Stimulated activated CD8-positive, alpha-beta memory T cell treated with anti-CD3 and anti-CD28 coated beads, Interleukin-7, amount 100 ng/mL, for 48 hours (primary cell): Measurements from ENCODE around the gene CMTM5.
"Not testable (repeated sequence)": the region's sequence is repeated elsewhere in the genome, so short reads cannot be mapped to it uniquely, and the experiment has no call there.

Experiments used
- DNase-seq, 2 donors: peaks; one replicate each; pipeline ENCODE4 v3.0.0-alpha.2; 2020; ENCODE audit warnings: low read depth in 1 of 2; ENCODE audit errors: extremely low read depth in 1 of 2

The CMTM5 gene

DNA sequence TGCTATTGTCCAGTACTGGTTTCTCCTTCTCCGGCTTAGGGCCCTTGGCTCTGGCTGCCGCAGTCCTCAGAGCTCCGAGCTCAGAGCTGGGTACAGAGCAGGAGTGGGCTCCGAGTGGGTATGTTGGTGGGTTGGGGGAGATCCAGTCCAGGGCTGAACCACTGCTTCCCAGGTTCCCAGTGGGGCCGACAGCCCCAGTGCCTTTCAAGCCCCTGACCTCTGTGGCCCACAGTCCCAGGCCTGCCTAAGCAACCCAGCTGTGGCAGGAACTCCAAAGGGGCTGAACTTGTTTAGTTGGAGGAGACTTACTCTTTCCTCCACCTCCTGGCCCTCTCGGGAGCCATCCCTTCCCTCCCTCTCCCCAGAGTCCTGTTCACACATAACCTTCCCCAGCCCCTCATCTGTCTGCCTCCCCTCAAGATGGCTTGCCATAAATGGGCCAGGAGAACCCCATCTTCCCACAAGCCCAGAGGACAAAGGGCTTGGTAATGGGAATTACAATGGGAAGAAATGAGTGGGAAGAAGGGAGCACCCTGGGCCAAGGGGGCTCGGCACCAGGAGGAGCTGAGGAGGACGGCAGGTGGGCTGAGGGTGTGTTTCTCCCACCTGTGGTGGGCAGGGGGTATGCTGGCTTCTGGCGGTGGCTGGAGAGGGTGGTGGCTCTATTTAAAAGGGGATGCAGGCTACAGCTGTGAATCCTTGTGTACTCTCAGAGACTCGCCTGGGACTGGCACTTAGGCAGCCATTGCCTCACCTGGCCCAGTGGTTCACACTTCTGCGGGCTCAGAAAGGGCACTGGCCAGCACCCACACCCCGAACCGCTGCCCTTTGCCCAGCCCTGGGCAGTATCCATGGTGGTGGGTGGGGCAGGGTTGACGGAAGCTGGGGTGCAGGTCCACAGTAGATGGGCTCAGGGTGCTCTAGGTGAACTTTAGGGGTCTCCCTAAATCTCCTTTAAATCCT is 35.0 kb downstream of the CMTM5 start:
- DNase-seq: no peak

DNA sequence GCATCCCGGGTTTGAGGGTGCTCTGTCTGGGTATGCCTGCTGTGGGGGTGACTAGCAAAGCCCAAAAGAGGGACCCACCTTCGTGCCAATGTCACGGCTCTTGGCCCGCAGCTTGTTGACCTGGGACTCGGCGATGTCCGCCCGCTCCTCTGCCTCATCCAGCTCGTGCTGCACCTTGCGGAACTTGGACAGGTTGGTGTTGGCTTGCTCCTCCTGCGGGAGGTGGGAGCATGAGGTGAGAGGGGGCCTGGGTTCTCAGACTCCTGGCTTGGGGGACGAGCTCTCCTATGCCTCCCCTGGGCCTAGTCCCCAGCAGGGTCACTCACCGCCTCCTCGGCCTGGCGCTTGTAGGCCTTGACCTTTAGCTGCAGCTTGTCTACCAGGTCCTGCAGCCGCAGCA is 36.8 kb downstream of the CMTM5 start:
- DNase-seq: no peak

DNA sequence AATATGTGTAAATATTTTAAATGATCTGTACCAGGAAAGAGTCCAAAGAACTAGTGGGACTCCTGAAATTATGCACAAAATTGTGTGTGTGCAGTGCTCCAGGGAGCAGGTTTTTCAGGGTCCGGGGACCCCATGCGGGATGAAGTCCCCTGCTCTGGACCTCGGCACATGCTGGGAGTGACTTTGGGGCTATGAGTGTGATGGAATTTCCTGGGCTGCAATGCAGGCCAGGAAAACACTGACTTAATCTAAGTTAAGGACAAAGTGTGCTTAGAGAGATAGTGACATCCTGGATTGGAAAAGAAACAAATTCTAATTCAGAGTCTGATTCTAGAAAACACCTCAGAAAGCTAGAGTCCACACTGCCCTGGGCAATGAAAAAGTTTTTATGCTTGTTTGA is 37.4 kb downstream of the CMTM5 start:
- no peak for DNase-seq

DNA sequence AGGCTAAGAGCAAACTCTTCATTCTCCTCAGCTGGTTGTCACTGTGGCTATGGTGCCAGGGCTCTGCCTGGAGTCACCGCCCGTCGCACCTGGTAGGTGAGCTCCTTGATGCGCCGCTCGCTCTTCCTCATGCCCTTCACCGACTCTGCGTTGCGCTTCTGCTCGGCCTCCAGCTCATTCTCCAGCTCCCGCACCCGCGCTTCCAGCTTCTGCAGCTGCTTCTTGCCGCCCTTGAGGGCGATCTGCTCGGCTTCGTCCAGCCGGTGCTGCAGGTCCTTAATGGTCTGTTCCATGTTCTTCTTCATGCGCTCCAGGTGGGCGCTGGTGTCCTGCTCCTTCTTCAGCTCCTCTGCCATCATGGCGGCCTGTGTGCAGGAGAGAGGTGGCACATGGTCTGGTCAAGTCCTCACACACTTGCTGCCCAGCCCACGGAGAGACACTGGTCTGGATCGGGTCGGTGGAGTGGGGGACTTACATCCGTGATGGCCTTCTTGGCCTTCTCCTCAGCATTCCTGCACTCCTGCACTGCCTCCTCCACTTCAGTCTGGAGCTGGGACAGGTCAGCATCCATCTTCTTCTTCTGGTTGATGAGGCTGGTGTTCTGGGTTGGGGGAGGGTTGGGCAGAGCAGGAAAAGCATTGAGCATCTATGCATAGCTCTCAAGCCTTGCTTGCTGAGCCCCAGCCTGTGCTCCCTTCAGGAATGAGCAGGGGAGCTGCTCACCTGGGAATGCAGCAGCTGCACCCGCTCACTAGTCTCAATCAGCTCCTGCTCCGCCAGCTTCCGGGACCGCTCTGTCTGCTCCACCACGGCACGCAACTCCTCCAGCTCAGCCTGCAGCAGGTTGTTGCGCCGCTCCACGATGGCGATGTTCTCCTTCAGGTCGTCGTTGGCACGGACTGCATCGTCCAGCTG is 38.3 kb downstream of the CMTM5 start:
- no peak for DNase-seq

DNA sequence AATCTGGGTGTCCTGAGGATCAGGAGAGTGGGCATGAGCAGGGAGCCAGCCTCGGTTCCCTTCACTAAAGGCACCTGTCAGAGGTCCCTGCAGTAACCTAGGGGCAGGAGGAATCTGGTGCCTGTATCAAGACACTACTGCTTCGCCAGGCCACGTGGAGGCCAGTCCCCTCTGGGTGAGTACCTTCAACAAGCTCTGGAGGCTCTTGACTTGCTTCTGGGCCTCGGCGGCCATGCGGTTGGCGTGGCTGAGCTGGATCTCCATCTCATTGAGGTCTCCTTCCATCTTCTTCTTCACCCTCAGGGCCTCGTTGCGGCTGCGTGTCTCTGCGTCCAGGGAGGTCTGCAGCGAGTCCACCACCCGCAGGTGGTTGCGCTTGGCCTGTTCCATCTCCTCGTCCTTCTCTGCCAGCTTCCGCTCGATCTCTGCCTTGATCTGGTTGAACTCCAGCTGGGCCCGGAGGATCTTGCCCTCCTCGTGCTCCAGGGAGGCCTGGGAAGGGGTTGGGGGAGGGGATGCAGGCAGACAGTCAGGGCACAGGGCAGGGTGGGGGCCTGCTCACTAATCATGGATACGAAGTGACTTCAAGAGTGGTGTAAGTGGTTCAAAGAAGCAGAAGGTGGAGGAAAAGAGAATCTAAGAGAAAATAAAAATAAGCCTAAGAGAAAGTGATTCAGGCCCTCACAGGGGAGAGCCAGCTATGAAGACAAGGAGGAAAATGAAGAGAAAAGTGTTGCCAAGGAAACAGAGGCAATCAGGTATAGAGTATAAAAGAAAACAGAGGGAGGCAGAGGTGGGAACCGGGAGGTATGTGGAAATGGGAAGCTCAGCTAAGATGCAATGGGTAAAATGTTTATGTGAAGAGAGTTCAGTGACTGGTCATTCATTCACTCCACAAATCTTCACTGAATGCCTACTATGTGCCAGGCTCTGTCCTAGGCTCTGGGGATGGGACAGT is 39.3 kb downstream of the CMTM5 start:
- no peak for DNase-seq

DNA sequence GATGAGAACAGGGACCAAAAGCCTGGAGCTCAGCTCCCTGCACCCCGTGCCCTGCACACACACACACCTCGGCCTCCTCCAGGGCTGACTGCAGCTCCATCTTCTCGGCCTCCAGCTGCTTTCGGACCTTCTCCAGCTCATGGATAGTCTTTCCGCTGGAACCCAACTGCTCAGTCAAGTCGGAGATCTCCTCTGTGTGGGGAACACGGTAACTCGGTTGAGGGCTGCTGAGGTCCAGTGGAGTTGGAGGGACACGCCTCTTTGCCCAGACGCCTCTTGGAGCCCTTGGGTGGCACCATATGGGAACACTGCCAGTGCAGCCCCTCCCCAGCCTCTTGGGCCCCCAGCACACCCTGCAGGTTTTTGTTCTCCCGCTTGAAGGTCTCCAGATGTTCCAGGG is 40.0 kb downstream of the CMTM5 start:
- no peak for DNase-seq

DNA sequence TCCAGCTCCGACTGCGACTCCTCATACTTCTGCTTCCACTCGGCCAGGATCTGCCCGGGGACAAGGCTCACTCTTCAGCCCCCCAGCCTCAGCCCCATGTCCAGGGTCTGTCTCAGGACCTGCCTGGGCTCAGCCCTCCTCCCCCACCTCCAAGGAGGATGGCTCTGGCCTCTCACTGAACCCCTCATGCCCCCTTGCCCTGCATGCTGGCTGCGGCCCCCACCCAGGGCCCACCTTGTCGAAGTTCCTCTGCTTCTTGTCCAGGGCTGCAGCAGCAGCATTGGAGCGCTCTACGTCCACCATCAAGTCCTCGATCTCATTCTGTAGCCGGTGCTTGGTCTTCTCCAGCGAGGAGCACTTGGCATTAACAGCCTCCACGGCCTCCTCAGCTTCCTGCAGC is 40.4 kb downstream of the CMTM5 start:
- not testable (repeated sequence) for DNase-seq

DNA sequence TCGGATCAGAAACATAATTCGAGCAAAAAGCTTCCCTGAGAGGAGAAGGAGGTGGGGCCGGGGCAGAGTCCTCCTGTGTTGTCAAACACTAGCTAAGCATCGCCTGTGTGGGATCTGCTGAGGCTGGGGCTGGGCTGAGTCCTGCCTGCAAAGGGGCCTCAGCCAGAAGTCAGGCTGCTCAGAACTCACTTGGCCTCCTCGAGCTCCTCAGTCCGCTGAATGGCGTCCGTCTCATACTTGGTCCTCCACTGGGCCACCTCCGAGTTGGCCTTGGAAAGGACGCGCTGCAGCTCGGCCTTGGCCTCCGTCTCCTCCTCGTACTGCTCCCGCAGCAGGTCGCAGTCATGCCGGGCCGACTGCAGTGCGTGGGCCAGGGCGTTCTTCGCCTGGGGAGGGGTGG is 41.2 kb downstream of the CMTM5 start:
- no peak for DNase-seq

DNA sequence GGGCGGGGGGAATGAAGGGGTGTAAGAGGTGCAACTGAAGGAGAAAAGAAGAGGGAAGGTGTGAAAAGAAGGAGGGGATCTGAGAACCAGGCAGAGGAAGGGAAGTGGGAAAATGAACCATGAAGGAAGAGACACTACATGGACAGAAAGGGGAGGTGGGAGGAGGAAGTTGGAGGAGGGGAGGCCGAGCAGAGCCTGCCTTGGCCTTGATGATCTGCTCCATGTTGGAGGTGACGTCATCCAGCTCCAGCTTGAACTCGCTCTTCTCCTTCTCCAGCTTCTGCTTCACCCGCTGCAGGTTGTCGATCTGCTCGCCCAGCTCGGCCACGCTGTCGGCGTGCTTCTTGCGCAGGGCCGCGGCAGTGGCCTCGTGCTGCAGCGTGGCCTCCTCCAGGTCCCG is 42.8 kb downstream of the CMTM5 start:
- DNase-seq: not testable (repeated sequence)

DNA sequence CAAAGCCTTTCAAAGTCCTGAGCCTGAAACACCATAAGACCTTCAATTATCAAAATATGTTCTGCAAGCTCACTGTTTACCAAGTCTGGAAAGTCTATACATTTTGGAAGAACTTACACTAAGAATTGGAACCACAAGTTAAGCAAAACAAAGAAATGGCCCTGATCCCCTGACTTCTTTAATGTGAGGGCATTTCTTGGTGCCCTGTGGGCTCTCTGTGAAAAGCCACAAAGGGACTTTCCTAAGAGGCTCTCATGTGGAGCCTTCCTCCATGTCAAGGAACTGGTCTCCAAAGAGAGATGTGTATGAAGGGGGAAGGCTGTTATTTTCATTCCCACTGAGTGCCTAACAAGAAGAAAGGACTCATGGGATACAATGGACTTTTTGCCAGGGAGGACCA is 44.7 kb downstream of the CMTM5 start:
- no peak for DNase-seq

DNA sequence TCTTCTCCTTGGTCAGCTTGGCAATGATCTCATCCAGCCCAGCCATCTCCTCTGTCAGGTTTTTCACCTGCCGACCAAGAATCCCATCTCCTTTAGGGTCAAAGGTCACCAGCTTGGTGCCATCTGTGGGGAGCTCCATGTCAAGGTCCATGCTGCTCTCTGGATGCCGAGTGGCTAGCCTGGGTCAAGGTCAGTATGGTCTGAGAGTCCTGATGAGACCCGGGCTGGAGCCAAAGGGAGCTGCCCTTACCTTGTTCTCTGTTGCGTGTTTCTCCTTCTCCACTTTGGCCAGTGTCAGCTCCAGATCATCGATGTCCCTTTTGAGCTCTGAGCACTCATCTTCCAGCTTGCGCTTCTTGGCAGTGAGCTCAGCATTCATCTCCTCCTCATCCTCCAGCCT is 46.8 kb downstream of the CMTM5 start:
- DNase-seq: no peak

DNA sequence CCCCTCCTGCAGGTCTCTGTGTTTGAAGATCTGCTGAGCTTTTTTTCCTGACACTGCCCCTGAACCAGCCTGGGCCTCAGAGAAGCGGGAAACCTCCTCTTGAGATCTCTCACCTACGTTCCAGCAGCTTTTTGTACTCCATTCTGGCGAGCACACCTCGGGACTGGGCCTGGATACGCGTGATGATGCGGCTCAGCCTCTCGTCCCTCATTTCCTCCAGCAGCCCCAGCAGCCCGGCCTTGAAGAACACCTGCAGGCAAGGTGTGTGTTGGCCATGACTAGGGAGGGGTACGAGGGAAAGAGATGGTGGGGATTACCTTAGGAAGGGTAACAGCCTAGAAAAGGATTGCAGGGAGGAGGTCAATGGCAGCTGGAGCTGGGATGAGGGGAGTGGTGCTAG is 48.3 kb downstream of the CMTM5 start:
- no peak for DNase-seq

DNA sequence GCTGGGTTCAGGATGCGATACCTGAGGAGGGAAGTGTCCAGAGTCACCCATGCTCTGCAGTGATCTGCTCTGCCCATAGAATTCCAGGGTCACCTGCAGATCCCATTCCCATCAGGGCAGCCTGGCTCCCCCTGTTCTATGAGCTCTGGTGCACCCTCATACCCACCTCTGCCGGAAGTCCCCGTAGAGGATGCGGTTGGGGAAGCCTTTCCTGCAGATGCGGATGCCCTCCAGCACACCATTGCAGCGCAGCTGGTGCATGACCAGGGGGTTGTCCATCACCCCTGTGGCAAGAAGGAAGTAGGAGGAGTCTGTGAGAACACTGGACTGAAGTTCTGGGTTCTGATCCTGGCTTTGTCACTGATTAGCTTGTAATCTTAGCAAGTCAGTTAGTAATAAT is 49.0 kb downstream of the CMTM5 start:
- DNase-seq: not testable (repeated sequence)

DNA sequence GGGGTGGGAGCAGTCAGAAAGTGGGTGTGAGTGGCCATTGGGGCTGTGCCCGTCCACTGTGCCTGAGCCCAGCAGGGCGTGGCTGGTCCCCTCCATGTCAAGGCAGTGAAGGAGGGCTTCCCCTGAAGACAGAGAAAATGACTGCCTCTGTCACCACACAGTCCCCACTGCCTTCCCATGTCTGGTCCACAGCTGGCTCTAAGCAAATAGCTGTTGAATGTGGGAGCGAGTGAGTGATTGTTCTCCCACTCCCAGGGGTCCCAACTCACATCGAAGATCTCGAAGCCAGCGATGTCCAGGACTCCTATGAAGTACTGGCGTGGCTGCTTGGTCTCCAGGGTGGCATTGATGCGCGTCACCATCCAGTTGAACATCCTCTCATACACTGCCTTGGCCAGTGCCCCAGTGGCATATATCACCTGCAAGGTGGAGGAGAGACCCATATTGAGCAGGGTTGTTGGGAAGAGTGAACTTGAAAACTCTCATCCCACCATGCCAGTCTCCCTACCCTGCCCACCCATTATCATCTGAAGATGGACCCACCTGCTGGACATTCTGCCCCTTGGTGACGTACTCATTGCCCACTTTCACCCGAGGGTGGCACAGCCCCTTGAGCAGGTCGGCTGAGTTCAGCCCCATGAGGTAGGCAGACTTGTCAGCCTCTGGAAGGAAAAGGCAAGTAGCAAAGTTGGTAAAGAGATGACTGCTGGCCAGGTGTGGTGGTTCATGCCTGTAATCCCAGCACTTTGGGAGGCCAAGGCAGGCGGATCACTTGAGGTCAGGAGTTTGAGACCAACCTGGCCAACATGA is 52.0 kb downstream of the CMTM5 start:
- DNase-seq: no peak
